Activated T-cell treated with anti-CD3 and anti-CD28 coated beads for 48 hours (primary cell): ENCODE measurements around the gene OCA2.

Source experiments
- DNase-seq: peaks from one replicate; pipeline ENCODE4 v3.0.0-alpha.2; 2020; ENCODE audit warnings: low read depth

The OCA2 gene

DNA sequence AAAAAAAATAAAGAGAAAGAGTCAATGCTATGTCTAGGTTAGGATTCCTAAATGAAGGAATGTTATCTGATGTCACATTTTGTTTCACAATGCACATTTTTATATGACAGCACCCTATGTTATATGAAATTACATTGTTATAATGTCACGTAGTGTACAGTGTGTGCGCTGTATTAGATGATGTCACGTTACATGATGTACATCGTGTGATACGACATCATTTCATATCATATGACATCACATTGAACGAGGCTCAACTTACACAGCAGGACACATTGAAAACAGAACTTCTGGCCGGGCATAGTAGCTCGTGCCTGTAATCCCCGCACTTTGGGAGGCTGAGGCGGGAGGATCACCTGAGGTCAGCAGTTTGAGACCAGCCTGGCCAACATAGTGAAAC lies 150.0 kb downstream of the OCA2 start:
- no peak for DNase-seq

DNA sequence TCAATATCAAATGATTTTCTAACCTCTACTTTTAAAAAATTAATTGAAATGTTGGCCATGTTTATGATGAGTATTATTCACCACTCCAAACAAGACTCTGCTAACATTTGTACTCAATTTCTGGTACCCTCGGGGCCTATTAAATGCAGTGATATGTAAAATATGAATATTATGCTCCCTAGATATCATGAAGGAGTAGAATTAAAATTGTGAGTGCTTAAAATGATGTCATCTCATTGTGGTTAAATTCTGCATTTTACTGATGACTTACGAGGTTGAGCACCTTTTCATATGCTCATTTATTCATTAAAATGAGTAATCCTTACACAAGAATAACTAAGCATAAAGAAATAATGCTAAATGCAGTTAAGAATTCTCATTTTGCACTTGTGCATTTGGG lies 159.9 kb downstream of the OCA2 start:
- DNase-seq: no peak

GRCh38 chr15:27937851-27938250 lies 161.3 kb downstream of the OCA2 start:
- no peak for DNase-seq

DNA sequence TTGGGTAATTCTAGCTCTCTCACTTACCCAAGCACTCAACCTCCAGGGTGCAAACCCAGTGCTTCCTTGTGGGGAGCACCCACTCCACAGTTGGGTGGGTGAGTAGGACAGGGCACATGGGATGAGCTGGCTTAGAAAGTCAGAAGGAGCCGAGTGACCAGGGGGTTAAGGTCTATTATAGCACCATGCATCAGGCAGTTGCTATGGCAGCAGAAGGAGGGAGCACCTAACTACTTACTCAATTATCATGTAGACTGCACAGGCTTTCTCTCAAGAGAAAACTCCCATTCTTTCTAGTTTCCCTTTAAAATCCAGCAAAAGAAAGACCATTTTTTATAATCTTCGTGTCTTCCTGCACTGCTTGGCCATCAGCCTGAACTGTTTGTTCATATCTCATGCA lies 163.0 kb downstream of the OCA2 start:
- DNase-seq: no peak

DNA sequence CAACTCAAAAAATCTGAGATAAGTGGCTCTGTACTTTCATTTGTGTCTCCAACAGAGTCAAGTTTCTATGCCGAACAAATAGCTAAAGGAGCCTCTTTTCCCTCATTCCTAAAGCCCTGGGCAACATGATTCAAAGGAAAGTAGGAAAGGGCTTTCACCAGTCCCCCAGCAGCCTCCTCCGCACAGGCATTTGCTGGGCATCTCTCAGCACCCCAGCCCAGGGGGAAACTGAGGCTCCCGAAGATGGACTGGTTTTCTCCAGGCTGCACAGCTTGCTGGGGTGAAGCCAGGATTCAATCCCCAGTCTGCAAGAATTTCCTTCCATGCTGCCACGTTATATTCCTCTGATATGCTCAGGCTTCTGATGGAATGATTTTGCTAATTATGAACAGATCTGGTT lies 163.8 kb downstream of the OCA2 start:
- DNase-seq: no peak

DNA sequence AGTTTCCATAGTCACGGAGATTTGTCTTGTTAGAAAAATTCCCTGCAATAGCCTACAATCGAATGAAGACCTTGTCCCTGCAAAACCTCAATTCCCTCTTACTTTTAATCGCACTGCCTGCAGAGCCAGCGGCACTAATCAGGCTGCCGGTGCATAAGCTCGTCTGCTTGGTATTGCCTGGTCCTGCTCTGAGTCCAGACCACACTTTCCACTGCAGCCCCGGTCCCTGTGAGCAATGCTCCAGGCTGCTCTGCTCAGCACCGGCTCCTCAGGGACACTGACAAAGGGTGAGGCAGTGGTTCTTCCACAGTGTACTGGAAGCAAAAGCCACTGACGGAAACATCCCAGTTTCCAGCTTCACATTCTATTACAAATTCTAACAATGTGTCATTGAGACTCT lies 164.3 kb downstream of the OCA2 start:
- DNase-seq: no peak

GRCh38 chr15:27933562-27933961 lies 165.6 kb downstream of the OCA2 start:
- no peak for DNase-seq

GRCh38 chr15:27932600-27932999 lies 166.5 kb downstream of the OCA2 start:
- no peak for DNase-seq

DNA sequence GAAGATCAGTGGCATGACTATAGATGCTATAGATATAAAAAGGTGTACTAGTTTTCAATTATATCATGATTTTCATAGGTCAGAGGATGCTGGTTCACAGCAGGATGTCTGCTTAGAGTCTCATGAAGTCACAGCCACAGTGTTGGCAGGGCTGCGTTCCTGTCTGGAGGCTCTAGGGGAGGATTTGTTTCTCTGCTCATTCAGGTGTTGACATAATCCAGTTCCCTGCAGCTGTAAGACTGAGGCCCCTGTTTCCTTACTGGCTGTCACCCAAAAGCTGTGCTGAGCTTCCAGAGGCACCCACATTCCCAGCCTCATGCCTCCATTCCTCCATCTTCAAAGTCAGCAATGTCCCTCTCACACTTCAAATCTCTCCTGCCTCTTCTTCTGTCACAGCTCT lies 170.7 kb downstream of the OCA2 start:
- no peak for DNase-seq

DNA sequence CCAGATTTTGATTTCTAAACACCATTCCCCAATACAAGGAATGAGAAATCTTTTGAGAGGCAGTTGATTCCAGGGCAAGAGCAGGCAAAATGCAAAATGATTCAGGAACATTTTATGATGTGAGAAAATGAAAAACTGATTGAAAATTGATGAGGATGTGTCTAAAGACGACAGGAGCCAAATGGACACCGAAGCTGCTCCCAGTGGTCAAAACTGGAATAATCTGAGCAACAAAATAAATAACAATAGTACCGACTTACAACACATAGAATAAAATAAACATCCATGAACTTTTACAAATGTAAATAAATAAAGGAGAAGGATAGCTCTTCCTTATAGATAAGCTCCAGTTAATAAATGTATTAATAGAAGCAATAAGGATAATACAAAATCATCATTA lies 186.8 kb downstream of the OCA2 start:
- DNase-seq: no peak

DNA sequence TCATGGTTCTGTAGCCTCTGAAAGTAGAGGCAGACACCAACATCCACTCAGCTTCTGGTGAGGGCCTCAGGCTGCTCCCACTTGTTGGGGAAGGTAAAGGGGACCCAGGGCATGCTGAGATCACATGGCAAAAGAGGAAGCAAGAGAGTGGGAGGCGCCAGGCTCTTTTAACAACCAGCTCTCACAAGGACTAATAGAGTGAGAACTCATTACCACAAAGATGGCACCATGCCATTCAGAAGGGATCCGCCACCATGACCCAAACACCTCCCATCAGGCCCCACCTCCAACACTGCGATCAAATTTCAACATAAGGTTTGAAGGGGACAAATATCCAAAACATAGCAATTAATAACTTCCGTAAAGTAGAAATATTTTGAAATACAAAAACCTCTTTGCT lies 192.3 kb downstream of the OCA2 start:
- no peak for DNase-seq

DNA sequence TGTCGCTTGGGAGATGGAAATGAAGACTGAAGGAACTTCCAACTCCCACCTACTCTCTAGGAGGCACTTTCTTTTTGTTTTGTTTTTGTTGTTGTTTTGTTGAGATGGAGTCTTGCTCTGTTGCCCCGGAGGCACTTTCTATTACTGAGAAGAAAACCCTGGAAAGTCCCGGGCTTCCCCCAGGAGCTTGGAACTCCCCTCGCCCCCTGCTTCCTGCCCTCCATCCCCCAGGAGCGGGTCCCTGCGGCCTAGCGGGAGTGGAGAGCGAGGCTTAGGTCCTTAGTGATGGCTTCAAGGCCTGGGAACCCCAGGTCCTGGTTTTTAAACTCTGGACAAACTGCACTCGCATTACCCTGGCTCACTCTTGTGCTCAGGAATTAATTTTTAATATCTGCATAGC lies 195.7 kb downstream of the OCA2 start:
- DNase-seq: no peak

DNA sequence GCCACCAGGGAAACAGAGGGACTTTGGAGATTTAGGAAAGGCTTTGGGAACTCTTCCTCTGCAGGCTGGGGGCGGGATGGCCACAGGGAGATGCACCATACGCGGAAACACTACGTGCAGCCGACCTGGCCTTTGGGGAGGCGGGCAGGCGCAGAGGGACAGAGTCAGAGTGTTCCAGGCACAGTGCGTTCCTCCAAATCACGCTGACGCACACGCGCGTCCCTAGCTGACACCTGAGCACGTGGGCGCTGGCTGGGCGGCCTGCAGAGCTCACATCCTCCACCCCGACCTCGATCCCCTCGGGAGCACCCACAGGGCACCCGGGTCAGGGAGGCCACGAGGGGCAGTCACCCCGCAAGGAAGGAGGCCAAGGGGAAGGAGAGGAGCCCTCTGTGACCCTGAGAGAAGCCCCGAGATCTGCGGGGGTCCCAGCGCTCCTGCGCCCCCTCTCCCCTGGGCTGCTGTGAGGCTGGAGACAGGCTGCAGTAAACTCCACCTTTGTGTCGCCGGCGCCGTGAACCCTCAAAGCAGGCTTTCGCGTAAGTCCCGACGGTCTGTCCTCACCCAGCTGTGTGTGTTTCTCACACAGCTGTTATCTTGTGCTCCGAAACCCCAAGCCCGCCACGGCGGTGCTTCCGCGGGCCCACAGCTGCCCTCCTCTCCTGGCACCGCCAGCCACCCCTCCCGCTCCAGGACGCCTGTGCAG lies 196.3 kb downstream of the OCA2 start:
- DNase-seq: no peak

GRCh38 chr15:27899583-27900285 lies 199.4 kb downstream of the OCA2 start:
- no peak for DNase-seq

GRCh38 chr15:27897481-27897880 lies 201.6 kb downstream of the OCA2 start:
- DNase-seq: no peak

DNA sequence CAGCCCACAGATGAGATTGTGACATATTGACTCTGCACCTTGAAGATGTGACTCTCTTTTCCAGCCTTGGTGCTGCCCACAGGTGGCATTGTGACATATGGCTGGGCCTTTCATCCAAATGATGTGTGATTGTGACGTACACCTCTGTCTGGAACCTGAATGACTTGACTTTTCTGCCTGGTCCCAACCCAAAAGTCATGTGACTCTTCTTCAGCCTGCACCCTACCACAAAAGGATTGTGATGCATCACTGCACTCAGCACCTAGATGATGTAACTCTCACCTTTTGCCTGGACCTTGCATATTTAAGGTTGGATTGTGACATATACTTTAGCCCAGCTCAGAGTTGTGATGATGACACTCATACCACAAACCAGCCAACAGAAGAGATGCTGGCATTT lies 204.5 kb downstream of the OCA2 start:
- DNase-seq: no peak

- DNase-seq: no peak
Observed at GRCh38 chr15:27889258-27889657, 209.9 kb downstream of the OCA2 start.

GRCh38 chr15:27885201-27885600 lies 213.9 kb downstream of the OCA2 start:
- DNase-seq: no peak

GRCh38 chr15:27884726-27885125 lies 214.4 kb downstream of the OCA2 start:
- DNase-seq: no peak

- no peak for DNase-seq
Observed at GRCh38 chr15:27878841-27879240, 220.3 kb downstream of the OCA2 start.

DNA sequence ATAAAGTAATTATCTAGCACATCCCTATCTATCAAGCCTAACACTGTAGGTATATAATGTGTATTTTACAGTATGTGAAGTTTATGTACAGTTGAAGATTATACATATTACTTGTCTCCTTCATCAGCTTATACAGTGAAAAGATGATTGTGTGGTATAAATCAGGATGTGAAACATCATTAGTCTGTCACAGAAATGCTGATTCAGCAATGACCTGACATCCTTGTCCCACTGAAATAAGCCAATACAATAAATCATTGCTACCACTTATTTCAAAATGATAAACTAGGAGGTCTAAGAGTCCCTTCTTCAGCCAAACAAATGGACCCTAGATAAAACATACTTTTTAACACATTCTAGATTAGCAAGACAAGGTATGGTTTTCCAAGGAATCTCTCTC lies 225.3 kb downstream of the OCA2 start:
- no peak for DNase-seq

DNA sequence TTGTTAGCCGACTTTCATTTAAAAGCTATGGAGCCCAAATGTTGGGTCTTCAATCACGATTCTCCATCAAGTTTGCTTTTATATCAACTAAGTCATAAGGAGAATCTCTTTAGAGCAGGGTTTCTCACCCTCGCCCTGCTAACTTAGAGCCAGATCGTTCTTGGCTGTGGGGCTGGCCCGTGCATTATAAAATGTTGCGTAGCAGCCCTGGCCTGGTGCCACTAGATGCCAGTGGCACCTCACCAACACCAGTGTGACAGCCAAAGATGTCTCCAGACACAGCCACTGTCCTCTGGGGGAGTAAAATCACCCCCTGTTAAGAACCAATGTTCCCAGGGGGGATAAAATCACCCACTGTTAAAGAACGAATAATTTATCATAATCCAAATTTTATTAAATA lies 226.1 kb downstream of the OCA2 start:
- DNase-seq: no peak

- no peak for DNase-seq
Observed at GRCh38 chr15:27872355-27872754, 226.8 kb downstream of the OCA2 start.

GRCh38 chr15:27871902-27872260 lies 227.2 kb downstream of the OCA2 start:
- no peak for DNase-seq
